ENCODE data around the gene SETD1B. TPM values are rescaled to one million over a fixed set of nuclear protein-coding genes. Genes with fewer than 3 reads are reported as not detected.

SETD1B gene
- total RNA-seq, 1 donor from 2014 or later, result 28.4 TPM

DNA sequence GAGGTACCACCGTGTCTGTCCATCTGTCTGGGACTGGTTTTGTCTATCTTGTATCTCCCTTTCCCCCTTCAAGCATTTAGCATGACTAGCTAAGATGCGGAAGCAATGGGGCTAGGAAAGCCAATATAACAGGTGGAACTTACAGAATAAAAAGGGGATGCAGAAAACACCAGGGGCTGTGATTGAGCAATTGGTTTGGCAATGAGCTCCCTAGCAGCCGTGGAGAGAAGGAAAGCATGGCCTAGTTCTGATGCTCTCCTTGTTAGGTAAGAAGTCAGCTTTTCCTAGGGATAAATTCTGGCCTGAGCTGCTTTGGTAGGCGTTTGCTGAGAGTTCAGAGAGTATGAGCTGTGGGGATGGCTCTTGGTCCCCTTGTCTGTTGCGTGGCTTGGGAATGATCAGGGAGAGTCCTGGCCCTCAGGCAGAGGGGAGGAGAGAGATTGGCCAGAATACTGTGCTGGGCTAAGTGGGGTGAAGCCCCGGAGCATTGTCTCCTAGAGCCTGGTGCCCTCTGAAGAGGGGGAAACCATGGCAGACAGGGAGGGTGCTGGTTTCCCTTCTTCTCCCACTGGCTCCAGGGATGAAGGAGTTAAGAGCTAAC is 7.1 kb downstream of the SETD1B start:
- Mint-ChIP-seq H3K27me3 (no peaks in the 10 kb centered on the region), H3K4me3 (peak overlapping the region; percentile 90), H3K4me1 (ENCODE audit: unreplicated experiment) (peaks cover 24% of the 10 kb centered on the region), H3K36me3 (peaks cover 5% of the 10 kb centered on the region), H3K9me3 (no peaks in the 10 kb centered on the region), H3K27ac (peak overlapping the region; percentile 72)
- no peak for DNase-seq (ENCODE audit: extremely low spot score, unreplicated experiment)
- TF ChIP-seq, protein P1, sequence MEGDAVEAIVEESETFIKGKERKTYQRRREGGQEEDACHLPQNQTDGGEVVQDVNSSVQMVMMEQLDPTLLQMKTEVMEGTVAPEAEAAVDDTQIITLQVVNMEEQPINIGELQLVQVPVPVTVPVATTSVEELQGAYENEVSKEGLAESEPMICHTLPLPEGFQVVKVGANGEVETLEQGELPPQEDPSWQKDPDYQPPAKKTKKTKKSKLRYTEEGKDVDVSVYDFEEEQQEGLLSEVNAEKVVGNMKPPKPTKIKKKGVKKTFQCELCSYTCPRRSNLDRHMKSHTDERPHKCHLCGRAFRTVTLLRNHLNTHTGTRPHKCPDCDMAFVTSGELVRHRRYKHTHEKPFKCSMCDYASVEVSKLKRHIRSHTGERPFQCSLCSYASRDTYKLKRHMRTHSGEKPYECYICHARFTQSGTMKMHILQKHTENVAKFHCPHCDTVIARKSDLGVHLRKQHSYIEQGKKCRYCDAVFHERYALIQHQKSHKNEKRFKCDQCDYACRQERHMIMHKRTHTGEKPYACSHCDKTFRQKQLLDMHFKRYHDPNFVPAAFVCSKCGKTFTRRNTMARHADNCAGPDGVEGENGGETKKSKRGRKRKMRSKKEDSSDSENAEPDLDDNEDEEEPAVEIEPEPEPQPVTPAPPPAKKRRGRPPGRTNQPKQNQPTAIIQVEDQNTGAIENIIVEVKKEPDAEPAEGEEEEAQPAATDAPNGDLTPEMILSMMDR (conservative IDR thresholded peaks at IDR 0.05), result no peak

DNA sequence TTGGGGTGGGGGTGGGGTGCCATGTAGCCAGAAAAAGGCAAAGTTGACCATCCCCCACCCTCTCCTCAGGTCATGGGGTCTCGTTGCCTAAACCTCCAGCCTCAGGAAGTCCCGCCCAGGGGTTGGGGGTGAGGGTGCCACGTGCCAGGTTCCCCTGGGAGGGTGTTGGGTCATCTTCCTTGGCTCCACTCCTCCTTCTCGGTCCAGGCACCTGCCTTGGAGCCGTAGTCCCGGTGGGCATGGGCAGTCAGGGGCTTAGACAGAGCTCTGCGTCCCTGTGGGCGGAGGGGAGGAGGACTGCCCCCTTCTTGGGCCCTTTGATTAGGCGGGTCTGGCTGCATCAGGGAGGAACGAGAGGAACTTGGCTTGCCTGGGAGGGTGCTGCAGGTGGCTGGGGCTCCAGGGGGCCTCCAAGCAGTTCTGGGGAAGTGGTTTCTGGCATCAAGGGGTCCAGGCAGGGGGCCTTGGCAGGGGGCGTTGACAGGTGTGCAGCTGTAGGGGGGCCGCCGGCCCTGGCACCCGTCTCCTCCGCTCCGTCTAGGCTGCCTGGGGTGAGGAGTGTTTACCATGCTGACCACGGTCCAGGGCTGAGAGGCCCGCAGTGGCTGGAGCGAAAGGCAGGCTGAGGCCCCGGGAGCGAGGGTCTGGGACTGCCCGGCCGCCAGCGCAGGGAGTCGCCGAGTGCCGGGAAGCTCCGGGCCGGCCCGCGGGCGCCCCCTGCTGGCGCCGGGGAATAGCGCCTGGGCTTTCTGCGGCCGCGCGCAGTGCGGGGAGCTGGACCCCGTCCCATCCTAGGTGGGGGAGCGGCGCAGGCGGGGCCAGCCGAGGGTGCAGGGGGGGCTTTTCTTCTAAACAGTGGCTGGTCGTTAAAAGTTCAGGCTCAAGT is 7.9 kb downstream of the SETD1B start:
- DNase-seq (ENCODE audit: extremely low spot score, unreplicated experiment), result peak; percentile 91
- Mint-ChIP-seq H3K4me3 (peak overlapping the region; percentile 90), H3K27ac (peak overlapping the region; percentile 72), H3K36me3 (peaks cover 11% of the 10 kb centered on the region), H3K27me3 (no peaks in the 10 kb centered on the region), H3K9me3 (no peaks in the 10 kb centered on the region), H3K4me1 (ENCODE audit: unreplicated experiment) (peaks cover 19% of the 10 kb centered on the region)
- TF ChIP-seq, protein P1 (conservative IDR thresholded peaks at IDR 0.05), result peak; percentile 100

DNA sequence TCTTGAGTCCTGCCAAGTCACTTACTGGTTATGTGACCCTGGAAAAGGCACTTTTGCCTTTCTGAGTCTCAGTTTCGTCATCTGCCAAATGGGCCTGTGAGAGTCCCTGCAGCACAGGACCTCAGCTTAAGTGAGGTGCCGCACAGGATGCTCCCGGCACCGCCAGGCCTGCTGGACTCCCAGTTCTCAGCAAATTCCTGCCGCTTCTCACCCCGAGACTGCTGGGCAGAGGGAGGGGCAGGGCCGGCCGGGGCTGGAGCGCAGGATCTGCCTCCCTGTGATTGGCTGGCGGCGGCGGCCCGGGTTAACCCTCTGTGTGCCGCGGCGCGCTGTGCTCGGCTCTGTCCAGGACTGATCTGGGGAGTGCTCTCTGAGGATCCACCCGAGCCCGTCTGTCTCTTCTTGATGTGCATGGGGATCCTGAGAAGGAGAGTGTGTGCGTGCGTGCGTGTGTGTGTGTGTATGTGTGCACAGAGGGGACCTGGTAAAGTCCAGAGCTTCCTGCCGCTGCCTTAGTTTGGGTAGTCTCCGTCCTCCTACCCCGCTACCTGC is 8.6 kb downstream of the SETD1B start:
- TF ChIP-seq, protein P1 (conservative IDR thresholded peaks at IDR 0.05), result peak; percentile 62
- Mint-ChIP-seq H3K4me3 (peak overlapping the region; percentile 90), H3K36me3 (peaks cover 12% of the 10 kb centered on the region), H3K4me1 (ENCODE audit: unreplicated experiment) (peaks cover 19% of the 10 kb centered on the region), H3K27ac (peak overlapping the region; percentile 82), H3K27me3 (no peaks in the 10 kb centered on the region), H3K9me3 (no peaks in the 10 kb centered on the region)
- no peak for DNase-seq (ENCODE audit: extremely low spot score, unreplicated experiment)

DNA sequence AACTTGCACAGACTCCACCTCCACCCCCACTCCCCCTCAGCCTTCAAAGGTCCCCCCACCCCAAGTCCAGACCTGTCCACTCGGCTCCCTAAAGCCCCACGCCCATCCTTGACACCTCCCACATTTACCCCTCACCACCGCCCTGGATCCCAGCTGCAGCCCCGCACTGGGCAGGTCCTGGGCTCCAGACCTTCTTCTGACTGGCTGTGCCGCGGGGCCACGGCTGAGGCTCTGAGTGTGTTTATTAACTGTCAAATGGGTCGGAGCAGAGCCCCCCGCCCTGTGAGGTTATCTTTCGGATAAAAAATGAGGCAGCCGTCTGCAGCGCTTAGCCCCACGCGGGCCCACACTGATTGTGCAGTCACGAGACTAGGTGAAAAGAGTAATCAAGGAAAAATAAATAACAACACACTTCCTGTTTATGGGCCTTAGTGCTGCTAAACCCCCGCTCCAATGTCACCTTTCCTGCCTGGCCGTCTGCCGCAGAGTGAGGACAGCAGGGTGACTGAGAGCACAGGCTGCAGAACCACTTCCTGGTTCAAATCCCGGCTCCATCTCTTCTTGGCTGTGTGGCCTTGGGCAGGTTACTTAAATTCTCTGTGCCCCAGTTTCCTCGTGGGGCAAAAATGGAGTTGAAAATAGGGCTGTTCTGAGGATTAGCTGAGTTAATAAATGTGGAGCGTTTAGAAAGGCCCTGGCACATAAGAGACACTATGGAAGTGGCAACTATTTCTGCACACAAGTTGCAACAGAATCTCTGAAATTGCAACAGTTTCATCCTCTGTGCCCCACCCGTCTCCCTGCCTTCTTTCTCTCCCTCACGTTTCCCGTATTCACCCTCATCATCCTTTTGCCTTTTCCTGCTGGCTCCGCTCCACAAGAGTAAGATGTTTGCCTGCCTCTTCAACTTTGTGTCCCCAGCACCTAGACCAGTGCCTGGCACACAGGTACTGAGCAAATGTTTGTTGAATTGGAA is 9.4 kb downstream of the SETD1B start:
- DNase-seq (ENCODE audit: extremely low spot score, unreplicated experiment), result no peak
- Mint-ChIP-seq H3K9me3 (no peaks in the 10 kb centered on the region), H3K4me1 (ENCODE audit: unreplicated experiment) (peaks cover 19% of the 10 kb centered on the region), H3K27ac (peak overlapping the region; percentile 82), H3K4me3 (peak overlapping the region; percentile 90), H3K27me3 (no peaks in the 10 kb centered on the region), H3K36me3 (peaks cover 12% of the 10 kb centered on the region)
- TF ChIP-seq, protein P1 (conservative IDR thresholded peaks at IDR 0.05), result no peak

DNA sequence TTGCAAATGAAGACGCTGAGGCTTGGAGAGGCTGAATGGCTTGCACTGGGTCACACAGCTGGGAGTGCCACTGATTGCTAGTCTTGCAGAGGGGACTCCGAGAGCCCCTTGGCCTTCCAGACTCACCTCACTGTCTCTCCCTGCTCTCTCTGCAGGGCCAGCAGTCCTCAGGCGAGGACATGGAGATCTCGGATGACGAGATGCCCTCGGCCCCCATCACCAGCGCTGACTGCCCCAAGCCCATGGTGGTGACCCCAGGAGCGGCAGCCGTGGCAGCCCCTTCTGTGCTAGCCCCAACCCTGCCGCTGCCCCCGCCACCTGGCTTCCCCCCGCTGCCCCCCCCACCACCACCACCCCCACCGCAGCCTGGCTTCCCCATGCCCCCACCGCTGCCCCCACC is 10.1 kb downstream of the SETD1B start:
- Mint-ChIP-seq H3K4me1 (ENCODE audit: unreplicated experiment) (peaks cover 19% of the 10 kb centered on the region), H3K36me3 (peaks cover 12% of the 10 kb centered on the region), H3K9me3 (no peaks in the 10 kb centered on the region), H3K27ac (no peak overlapping the region), H3K4me3 (no peak overlapping the region), H3K27me3 (no peaks in the 10 kb centered on the region)
- TF ChIP-seq, protein P1 (conservative IDR thresholded peaks at IDR 0.05), result no peak
- no peak for DNase-seq (ENCODE audit: extremely low spot score, unreplicated experiment)

All from type B pancreatic cell (in vitro differentiated cells).